HK-2 (cell line): ENCODE measurements around the gene TTC23L.
A peak's percentile ranks its signal among the peaks of the same experiment; 100 is the strongest.

Source experiments
- DNase-seq: peaks from one replicate; pipeline ENCODE4 v3.0.0-alpha.2; 2018; ENCODE audit not compliant: unreplicated experiment

Gene TTC23L

GRCh38 chr5:34870382-34870781 is 31.4 kb downstream of the TTC23L start:
- no peak for DNase-seq

GRCh38 chr5:34876275-34876674 is 37.3 kb downstream of the TTC23L start:
- DNase-seq = no peak

GRCh38 chr5:34881246-34881645 is 42.3 kb downstream of the TTC23L start:
- DNase-seq = no peak

- DNase-seq = no peak
These were observed 47.6 kb downstream of the TTC23L start for GRCh38 chr5:34886392-34887119.

- no peak for DNase-seq
These were observed 50.4 kb downstream of the TTC23L start for GRCh38 chr5:34889394-34889793.

GRCh38 chr5:34891981-34892380 is 53.0 kb downstream of the TTC23L start:
- no peak for DNase-seq

- DNase-seq = no peak
These were observed 53.5 kb downstream of the TTC23L start for GRCh38 chr5:34892414-34892813.

- DNase-seq = no peak
These were observed 55.8 kb downstream of the TTC23L start for GRCh38 chr5:34894716-34895115.

GRCh38 chr5:34895641-34896419 is 56.9 kb downstream of the TTC23L start:
- DNase-seq = no peak

- no peak for DNase-seq
These were observed 58.7 kb downstream of the TTC23L start for GRCh38 chr5:34897646-34898045.

GRCh38 chr5:34898258-34898895 is 59.4 kb downstream of the TTC23L start:
- DNase-seq = peak; percentile 42

- no peak for DNase-seq
These were observed 60.1 kb downstream of the TTC23L start for GRCh38 chr5:34899066-34899465.

- DNase-seq = no peak
These were observed 61.7 kb downstream of the TTC23L start for GRCh38 chr5:34900652-34901051.

GRCh38 chr5:34903260-34903659 is 64.3 kb downstream of the TTC23L start:
- no peak for DNase-seq

- no peak for DNase-seq
These were observed 66.6 kb downstream of the TTC23L start for GRCh38 chr5:34905564-34905963.

GRCh38 chr5:34913072-34913471 is 74.1 kb downstream of the TTC23L start:
- DNase-seq = no peak

- DNase-seq = no peak
These were observed 75.7 kb downstream of the TTC23L start for GRCh38 chr5:34914671-34915138.

- peak; percentile 97 for DNase-seq
These were observed 76.3 kb downstream of the TTC23L start, which contains the start of the genes BRIX1 and RAD1 for GRCh38 chr5:34915139-34915855. Gene BRIX1, plus strand, starts transcription at chr5:34915711. Its CDS starts 28 bp downstream, at chr5:34915739. Gene RAD1, minus strand, starts transcription at chr5:34915504. Its CDS starts 612 bp downstream, at chr5:34914892.

- DNase-seq = no peak
These were observed 76.9 kb downstream of the TTC23L start for GRCh38 chr5:34915856-34916192.

- no peak for DNase-seq
These were observed 77.6 kb downstream of the TTC23L start for GRCh38 chr5:34916518-34916917.

GRCh38 chr5:34918025-34918424 is 79.1 kb downstream of the TTC23L start:
- no peak for DNase-seq

- no peak for DNase-seq
These were observed 80.1 kb downstream of the TTC23L start for GRCh38 chr5:34919077-34919476.
